Cardiac fibroblast (primary cell): ENCODE measurements around the gene LAMC1.

Source experiments
- DNase-seq, 2 donors: peaks; one replicate each; pipeline versions ENCODE4 v3.0.0 to v3.0.0-alpha.2; 2010; ENCODE audit warnings: low read depth in 2 of 2
- H3K4me3 ChIP-seq, 2 donors: replicated peaks in 1 of 2; 1 replicate in 1 of 2; 2 replicates in 1 of 2; pipeline ENCODE4 v1.5.1; 2011; ENCODE audit warnings: low read depth in 2 of 2, low read length in 2 of 2, mild to moderate bottlenecking in 2 of 2, moderate library complexity in 1 of 2
- CTCF ChIP-seq: IDR thresholded peaks from one replicate; pipeline ENCODE4 v1.5.1; 2011; ENCODE audit warnings: low read depth, mild to moderate bottlenecking, low read length, inconsistent platforms

LAMC1 gene

GRCh38 chr1:183025010-183025337 is 1.8 kb downstream of the LAMC1 start:
- no peak for TF ChIP-seq CTCF
- H3K4me3 ChIP-seq: peak overlapping the region; percentile 62 to 94
- peak in 1 of 2 donors; percentile 27 for DNase-seq

GRCh38 chr1:183025782-183026774 is 2.9 kb downstream of the LAMC1 start:
- peak overlapping the region; percentile 62 to 94 for H3K4me3 ChIP-seq
- peak in 1 of 2 donors; percentile 34 for DNase-seq
- TF ChIP-seq CTCF: no peak

- H3K4me3 ChIP-seq: peak overlapping the region; percentile 62 to 94
- no peak for TF ChIP-seq CTCF
- peak in 1 of 2 donors; percentile 47 for DNase-seq
Measured at GRCh38 chr1:183027031-183027430, 3.8 kb downstream of the LAMC1 start.

- TF ChIP-seq CTCF: no peak
- peak overlapping the region; percentile 11 to 26 for H3K4me3 ChIP-seq
- no peak for DNase-seq
Measured at GRCh38 chr1:183027791-183028190, 4.6 kb downstream of the LAMC1 start.

GRCh38 chr1:183029591-183030000 is 6.4 kb downstream of the LAMC1 start:
- no peak for TF ChIP-seq CTCF
- peak in 1 of 2 donors; percentile 92 for DNase-seq
- peak overlapping the region; percentile 4 to 16 for H3K4me3 ChIP-seq

GRCh38 chr1:183030053-183030452 is 6.8 kb downstream of the LAMC1 start:
- peak; percentile 66 to 90 for DNase-seq
- no peak for TF ChIP-seq CTCF
- H3K4me3 ChIP-seq: peak overlapping the region in 1 of 2 donors; percentile 9
